HG02938 (cell line): Measurements from ENCODE around the gene PKMYT1.
A peak's percentile ranks its signal among the peaks of the same experiment; 100 is the strongest.

ENCODE experiments used
- ATAC-seq: cut with Tn5 transposase; IDR thresholded peaks from one replicate; pipeline ENCODE4 v1.9.1; 2021; ENCODE audit warnings: mild to moderate bottlenecking, moderate library complexity; ENCODE audit not compliant: unreplicated experiment

PKMYT1 gene

DNA sequence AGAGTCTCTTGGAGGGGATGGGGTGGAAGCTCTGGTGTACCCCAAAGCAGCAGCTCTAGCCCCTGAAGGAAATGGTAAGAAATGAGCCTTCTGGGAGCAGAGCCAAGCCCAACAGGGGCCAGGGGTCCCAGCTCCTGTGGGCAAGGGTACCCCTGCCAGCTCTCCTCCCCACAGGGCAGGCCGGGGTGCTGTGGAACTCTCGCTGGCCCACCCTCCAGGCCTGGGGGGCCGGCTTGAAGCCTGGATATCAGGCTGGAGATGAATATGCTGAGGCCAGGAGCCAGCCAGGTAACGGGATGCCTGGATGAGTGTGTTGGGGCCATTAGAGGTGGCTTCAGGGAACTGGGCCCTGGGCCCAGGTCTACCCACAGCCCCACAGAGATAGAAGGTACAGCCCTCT lies 20.3 kb upstream of the PKMYT1 start:
- ATAC-seq, result no peak

DNA sequence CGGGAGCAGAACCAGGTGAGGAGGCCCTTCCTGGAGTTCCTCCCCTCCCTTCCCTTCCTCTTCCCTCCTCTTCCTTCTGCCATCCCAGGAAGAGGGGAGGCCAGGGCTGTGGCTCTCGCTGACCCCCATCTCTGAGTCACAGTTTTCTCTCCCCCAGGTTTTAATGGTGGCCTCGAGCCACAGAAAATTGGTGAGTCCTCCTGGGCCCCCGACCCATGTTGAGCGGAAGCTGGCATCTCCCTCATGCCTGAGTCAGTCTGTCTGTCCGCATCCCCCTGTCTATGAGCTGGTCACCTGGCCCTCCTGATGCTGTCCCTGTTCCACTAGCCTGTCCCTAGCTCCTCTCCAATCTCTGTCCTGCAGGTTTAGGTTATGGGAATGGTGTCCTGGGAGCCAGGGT lies 19.7 kb upstream of the PKMYT1 start:
- no peak for ATAC-seq

DNA sequence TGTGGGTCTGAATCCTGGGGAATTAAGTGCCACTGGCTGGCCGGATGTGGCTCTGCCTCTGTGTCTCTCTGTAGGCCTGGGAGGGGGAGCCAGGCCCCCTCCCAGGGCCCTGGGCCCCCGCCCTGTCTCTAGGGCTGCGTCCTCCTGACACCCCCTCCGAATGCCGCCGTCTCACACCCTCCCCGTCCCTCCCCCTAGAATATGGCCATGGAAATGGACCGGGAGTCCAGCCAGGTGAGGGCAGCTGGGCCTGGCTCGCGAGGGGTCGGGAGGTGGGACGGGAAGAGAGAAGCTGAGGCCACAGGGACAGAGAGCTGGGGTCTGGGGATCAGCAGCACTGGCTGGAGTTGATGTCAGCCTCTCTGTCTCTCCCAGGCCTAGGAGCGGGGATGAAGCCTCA lies 16.1 kb upstream of the PKMYT1 start:
- ATAC-seq, result no peak

DNA sequence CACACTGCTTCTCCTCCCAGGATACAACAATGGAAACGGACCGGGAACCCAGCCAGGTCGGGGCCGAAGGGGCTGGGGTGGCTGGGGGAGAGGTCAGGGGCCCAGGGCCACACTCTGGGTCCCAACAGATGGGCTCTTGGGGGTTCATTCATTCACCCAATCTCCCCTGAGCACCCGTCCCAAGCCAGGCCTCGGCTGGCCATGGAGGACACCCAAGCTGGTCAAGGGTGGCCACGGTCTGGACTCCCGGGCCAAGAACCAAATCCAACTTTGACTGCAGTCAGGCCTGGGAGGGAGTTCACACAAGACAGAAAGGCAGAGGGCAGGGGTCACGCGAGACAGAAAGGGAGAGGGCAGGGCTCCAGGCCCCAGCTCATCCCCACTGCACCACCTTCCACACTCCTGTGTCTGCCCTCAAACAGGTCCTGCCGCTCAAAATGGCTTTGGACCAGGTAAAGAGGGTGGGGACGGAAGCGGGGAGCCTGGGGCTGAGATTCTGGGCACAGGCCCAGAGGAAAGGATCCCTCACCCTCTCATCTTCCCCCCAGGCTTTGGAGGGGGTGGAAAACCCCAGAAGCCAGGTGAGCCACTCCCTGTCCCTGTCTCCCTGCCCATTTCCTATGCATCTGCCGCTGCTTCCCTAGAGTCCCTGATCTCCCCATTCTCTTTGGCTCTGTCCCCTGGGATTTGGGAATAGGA lies 12.3 kb upstream of the PKMYT1 start:
- no peak for ATAC-seq

- ATAC-seq, result no peak
Measured at GRCh38 chr16:2991566-2992261, 11.5 kb upstream of the PKMYT1 start.

DNA sequence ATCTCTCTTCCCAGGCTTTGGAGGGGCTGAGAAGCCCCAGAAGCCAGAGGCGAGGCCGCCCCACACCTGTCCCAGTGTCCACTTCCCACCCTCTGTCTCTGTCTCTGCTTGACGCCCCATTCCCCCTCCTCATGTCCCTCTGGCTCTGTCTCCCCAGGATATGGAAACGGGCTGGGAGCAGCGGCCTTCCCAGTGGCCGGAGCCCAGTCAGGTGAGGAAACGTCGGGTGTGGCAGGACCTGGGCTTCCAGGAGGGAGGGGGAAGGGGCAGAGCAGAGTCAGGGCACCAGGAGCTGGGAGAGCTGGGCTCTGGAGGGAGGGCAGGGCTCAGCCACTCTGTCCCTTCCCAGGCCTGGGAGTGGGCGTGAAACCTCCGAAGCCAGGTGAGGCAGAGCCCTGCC lies 10.6 kb upstream of the PKMYT1 start:
- no peak for ATAC-seq

DNA sequence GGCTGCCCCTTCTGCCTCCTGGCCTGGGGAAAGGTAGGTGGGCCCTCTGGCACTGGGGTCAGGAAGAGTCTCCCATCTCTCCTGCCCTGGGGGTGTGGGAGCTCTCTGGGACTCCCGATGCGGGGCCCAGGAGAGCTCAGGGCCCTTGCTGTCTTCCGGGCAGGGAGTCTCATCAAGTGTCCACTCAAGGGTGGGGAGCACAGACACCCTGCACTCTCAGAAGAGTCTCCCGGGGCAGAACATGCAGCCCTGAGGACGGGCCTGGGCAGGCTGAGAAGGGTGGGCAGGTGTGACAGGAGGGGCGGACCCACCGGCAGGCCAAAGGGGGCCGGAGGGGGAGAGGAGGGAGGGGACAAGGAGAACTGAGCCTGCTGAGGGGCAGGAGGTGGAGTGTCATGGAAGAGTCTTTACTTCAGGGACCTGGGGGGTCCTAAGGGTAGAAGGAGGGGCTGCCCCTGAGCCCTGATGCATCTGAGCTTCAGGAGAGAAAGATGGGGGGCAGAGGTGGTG lies 8.4 kb upstream of the PKMYT1 start:
- ATAC-seq, result no peak

DNA sequence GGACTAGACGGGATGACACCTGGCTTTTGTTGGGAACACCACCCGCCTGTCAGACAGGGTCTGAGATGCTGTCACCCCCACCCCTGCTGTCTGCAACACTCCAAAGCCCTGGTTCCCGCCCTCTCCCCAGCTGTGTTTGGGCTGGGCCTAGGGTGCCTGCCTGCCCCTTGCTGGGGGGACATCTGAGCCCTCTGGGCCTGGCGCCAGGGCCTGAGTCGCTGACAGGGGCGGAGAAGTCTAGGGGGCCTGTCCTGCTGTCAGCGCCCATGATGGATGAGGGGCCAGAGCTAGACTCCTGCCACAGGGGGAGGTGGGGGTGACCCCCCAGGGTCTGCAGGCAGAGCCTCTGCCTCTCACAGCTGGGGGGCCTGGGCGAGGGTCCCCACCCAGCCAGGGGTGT lies 7.6 kb upstream of the PKMYT1 start:
- ATAC-seq, result no peak

GRCh38 chr16:2987286-2987685 lies 7.0 kb upstream of the PKMYT1 start:
- no peak for ATAC-seq

- no peak for ATAC-seq
Measured at GRCh38 chr16:2986623-2987188, 6.5 kb upstream of the PKMYT1 start.

DNA sequence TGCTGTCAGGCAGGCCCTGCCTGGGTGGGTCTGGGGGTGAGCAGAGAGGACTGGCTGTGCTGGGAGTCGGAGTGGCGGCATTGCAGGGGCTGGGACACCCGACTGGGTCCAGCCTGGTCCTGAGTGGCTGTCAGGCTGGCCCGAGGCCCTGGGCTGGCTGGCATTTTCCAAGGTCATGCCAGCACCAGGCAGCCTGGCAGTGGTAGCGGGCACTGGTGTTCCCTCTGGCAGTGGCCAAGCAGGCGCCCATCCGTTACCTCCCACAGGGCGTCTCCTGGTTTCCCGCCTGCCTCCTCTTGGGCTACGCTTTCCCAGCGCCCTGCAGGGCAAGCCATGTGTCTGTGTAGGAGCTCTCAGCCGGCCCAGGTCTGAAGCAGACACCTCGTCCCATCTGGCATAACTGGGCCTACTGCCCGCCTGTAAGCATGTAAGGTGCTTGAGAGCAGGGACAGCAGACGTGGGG lies 5.7 kb upstream of the PKMYT1 start:
- no peak for ATAC-seq

DNA sequence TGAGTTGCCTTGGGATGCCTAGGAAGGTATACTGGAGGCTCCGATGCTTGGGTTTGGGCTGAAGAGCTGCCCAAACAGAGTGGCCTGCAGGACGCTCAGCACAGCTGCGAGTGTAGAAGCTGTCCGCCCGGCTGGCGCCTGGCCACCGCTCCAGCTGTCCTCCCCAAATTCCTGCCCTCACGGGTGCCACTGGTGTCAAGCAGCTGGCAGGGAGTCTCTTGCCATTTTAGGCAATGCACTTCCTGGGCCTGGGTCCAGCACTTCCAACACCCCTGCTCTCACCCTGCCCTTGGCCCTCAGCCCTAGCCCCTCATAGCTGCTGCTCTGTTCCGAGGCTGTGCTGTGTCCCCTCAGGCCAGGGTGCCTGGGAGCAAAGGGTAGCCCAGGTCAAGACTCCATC lies 5.2 kb upstream of the PKMYT1 start:
- ATAC-seq, result no peak

GRCh38 chr16:2983706-2984136 lies 3.5 kb upstream of the PKMYT1 start:
- ATAC-seq, result no peak

GRCh38 chr16:2982402-2982801 lies 2.2 kb upstream of the PKMYT1 start:
- ATAC-seq, result no peak

GRCh38 chr16:2981899-2982250 lies 1.6 kb upstream of the PKMYT1 start:
- no peak for ATAC-seq

DNA sequence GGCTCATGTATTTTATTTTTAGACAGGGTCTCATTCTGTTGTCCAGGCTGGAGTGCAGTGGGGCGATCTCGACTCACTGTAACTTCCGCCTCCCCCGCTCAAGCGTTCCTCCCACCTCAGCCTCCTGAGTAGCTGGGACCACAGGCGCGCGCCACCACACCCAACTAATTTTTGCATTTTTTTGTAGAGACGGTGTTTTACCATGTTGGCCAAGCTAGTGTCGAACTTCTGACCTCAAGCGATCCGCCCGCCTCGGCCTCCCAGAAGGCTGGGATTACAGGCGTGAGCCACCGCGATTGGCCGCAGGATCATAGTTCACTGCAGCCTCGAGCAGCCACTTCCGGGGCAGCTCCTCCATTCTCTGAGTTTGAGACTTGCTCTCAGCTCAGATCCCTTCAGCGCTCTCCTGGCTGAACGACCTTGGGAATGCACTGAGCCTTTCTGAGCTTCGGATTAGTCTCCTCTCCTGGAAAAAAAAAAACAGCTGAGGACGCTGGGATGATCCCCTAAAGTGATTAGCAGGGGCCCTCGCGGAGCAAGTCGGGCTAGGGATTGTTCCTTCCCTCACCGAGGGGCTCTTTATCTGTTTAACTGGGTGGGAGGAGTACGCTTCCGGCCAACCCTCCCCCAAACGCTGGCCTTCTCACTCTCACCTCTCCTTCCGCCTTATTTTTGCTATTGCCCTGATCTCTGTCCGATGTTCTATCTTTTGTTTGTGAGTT lies 1.1 kb upstream of the PKMYT1 start:
- ATAC-seq, result no peak

DNA sequence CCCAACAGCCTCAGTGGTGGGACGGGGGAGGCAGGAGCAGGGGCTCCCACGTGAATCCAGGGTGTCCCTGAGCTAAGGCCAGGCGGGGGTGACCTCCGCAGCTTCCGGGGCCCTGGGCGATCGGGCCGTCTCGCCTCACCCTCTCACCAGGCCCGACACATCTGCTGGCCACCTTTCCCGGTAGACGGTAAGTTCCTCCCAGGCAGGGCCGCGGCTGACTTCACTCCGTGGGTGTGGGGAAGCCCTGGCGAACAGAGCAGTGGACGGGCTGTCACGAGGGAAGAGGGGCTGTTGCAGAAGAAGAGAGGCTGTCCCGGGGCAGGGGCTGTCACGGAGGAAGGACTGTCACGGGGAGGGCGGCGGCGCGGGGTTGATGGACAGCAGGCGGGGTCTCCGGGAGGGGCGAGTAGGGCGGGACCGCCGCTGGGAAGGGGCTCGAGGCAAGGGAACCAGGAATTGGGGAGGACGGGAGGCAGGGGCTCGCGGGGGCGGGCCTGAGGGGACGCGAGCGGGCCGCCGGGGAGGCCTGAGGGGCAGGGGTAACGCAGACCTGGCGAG lies 498 bp downstream of the PKMYT1 start:
- peak; percentile 12 for ATAC-seq

DNA sequence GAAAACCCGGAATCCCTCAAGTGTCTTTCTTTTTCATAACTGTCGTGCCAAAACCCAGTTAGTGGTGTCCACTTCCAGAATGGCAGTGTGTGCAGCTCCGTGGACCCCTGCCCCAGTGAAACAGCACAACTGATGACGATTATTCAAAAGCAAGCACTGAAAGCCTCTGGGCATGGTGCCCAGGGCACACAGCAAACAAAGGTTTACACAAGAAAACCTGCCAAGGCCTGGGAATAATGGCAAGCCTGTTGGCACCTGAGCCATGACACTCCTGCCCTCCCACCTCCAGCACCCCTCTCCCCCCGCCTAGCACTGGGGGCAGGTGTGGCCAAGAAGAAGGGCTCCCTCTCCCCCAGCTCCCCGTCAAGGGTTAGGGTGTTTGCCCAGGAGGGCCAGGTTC lies 2.8 kb downstream of the PKMYT1 start:
- no peak for ATAC-seq

GRCh38 chr16:2976673-2977072 lies 3.6 kb downstream of the PKMYT1 start:
- no peak for ATAC-seq

DNA sequence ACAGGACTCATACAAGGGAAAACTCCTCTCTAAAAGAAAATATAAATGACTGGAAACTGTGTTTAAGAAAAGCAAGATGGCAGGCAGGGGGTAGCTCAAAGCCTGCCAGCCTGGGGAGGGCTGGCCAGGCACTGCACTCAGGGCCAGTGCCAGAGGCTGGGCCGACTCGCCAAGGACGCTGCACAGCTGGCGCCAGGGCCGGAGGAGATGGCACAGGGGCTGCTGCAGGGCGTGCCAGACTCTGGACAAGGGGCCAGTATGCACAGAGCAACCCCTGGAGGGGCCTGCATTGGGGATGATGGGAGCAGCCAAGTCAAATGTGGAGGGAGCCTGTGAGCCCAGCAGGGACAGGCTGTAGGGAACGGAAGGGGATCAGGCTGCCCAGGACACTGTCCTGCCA lies 4.0 kb downstream of the PKMYT1 start:
- ATAC-seq, result no peak

DNA sequence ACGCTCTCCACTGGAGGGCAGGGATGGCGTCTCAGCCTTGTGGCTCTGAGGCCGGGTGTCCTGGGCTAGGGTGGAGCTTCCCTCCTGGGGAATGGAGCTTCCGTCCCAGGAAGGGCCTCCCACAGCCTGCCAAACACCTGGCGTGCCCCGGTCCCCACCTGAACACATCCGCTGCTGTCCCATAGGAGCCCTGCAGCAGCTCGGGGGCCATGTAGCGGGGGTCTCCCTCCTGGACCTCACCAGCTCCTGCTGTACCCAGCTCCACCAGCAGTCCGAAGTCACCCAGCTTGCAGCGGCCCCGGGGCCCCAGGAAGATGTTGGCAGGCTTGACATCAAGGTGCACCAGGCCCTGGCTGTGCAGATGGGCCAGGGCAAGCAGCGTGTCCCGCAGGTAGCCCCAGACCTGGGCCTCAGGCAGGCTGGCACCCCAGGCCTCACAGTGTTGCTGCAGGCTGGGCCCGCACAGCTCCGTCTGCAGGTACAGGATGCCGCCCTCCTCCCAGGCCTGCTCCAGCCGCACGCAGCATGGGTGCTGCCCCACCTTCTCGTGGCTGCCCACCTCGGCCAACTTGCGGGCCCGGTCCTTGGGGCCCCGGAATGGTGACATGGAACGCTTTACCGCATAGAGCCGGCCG lies 5.0 kb downstream of the PKMYT1 start:
- ATAC-seq, result no peak
